ENCODE results near the gene NT5C1B. TPM values are rescaled to one million over a fixed set of nuclear protein-coding genes. Genes with fewer than 3 reads are reported as not detected.
A peak's percentile ranks its signal among the peaks of the same experiment; 100 is the strongest.

NT5C1B gene
- total RNA-seq, 4 donors from 2014 or later: 0.42 TPM; not detected in 3

DNA sequence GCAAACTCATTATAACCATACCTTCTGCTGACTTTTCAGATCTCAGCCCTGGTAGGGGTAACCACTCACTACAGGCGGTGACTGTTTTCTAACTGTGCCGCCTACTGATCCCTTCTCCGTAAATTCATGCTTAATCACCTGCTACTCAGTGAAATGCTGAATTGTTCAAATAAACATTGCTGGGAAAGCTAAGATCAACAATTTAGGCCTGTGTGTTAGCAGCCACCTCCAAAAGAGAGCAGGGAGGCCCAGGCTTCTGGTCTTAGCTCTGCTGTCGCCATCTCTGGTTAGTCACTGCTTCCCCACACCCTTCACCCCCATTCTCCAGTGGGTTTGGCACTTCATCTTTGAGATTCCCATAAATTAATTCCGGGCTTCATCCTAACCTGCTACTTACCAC is 21.8 kb upstream of the NT5C1B start:
- Histone ChIP-seq H3K27me3 (no peaks in the 10 kb centered on the region), H3K4me1 (peaks cover 10 to 54% (median 34%) of the 10 kb centered on the region in 4 donors), H3K36me3 (no peaks in the 10 kb centered on the region), H3K9me3 (no peaks in the 10 kb centered on the region), H3K4me3 (no peak overlapping the region), H3K27ac (replicated peaks in 1 of 4) (peak overlapping the region; percentile 64 to 77 (median 70))
- 56% methylated on average over 5 of the region's 5 CpGs for WGBS
- intact Hi-C loops (cut with DNase I): no loop called here
- TF ChIP-seq POLR2AphosphoS5 (IDR thresholded peaks at IDR 0.05) (no peak), POLR2A (IDR thresholded peaks at IDR 0.05; ENCODE audit: low read depth) (no peak)
- no peak for DNase-seq (ENCODE audit: extremely low spot score)

- intact Hi-C loops (cut with DNase I): no loop called here
- Histone ChIP-seq H3K4me1 (peaks cover 10 to 54% (median 34%) of the 10 kb centered on the region in 4 donors), H3K27me3 (no peaks in the 10 kb centered on the region), H3K36me3 (no peaks in the 10 kb centered on the region), H3K9me3 (no peaks in the 10 kb centered on the region), H3K4me3 (no peak overlapping the region), H3K27ac (replicated peaks in 1 of 4) (peak overlapping the region; percentile 64 to 77 (median 70))
- 64% methylated on average over 1 of the region's 1 CpG for WGBS
- TF ChIP-seq POLR2A (IDR thresholded peaks at IDR 0.05; ENCODE audit: low read depth): no peak
- no peak for TF ChIP-seq POLR2AphosphoS5 (IDR thresholded peaks at IDR 0.05)
- TF ChIP-seq EP300 (IDR thresholded peaks at IDR 0.05): no peak
- TF ChIP-seq, protein P1, sequence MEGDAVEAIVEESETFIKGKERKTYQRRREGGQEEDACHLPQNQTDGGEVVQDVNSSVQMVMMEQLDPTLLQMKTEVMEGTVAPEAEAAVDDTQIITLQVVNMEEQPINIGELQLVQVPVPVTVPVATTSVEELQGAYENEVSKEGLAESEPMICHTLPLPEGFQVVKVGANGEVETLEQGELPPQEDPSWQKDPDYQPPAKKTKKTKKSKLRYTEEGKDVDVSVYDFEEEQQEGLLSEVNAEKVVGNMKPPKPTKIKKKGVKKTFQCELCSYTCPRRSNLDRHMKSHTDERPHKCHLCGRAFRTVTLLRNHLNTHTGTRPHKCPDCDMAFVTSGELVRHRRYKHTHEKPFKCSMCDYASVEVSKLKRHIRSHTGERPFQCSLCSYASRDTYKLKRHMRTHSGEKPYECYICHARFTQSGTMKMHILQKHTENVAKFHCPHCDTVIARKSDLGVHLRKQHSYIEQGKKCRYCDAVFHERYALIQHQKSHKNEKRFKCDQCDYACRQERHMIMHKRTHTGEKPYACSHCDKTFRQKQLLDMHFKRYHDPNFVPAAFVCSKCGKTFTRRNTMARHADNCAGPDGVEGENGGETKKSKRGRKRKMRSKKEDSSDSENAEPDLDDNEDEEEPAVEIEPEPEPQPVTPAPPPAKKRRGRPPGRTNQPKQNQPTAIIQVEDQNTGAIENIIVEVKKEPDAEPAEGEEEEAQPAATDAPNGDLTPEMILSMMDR (IDR thresholded peaks at IDR 0.05): no peak
- DNase-seq (ENCODE audit: extremely low spot score): no peak
Observed at GRCh38 chr2:18610651-18611050, 21.3 kb upstream of the NT5C1B start.

- WGBS: 25% methylated on average over 1 of the region's 1 CpG
- Histone ChIP-seq H3K27ac (replicated peaks in 1 of 4) (peak overlapping the region; percentile 64 to 77 (median 70)), H3K4me1 (peaks cover 10 to 54% (median 35%) of the 10 kb centered on the region in 4 donors), H3K36me3 (no peaks in the 10 kb centered on the region), H3K9me3 (no peaks in the 10 kb centered on the region), H3K4me3 (no peak overlapping the region), H3K27me3 (no peaks in the 10 kb centered on the region)
- intact Hi-C loops (cut with DNase I): no loop called here
- TF ChIP-seq POLR2A (IDR thresholded peaks at IDR 0.05; ENCODE audit: low read depth) (no peak), EP300 (IDR thresholded peaks at IDR 0.05) (peak; percentile 23), POLR2AphosphoS5 (IDR thresholded peaks at IDR 0.05) (peak in 1 of 2 donors; percentile 53)
- TF ChIP-seq, protein P1 (IDR thresholded peaks at IDR 0.05): no peak
- DNase-seq (ENCODE audit: extremely low spot score): no peak
Observed at GRCh38 chr2:18610090-18610489, 20.7 kb upstream of the NT5C1B start.

- no peak overlapping the region for H3K27ac ChIP-seq (replicated peaks in 1 of 4)
- no peak overlapping the region for H3K4me3 ChIP-seq
- no peak for DNase-seq (ENCODE audit: extremely low spot score)
- intact Hi-C loops (cut with DNase I): no loop called here
- no peak for TF ChIP-seq EP300 (IDR thresholded peaks at IDR 0.05)
- TF ChIP-seq POLR2A (IDR thresholded peaks at IDR 0.05; ENCODE audit: low read depth): no peak
- no peaks in the 10 kb centered on the region for H3K27me3 ChIP-seq
- H3K4me1 ChIP-seq: peaks cover 0 to 23% (median 19%) of the 10 kb centered on the region in 4 donors
- no peaks in the 10 kb centered on the region for H3K9me3 ChIP-seq
- H3K36me3 ChIP-seq: no peaks in the 10 kb centered on the region
Observed at GRCh38 chr2:18605115-18605514, 15.7 kb upstream of the NT5C1B start.

GRCh38 chr2:18604531-18604885 is 15.1 kb upstream of the NT5C1B start:
- no peak for DNase-seq (ENCODE audit: extremely low spot score)
- Histone ChIP-seq H3K4me1 (peaks cover 0 to 23% (median 19%) of the 10 kb centered on the region in 4 donors), H3K27ac (replicated peaks in 1 of 4) (no peak overlapping the region), H3K9me3 (no peaks in the 10 kb centered on the region), H3K4me3 (no peak overlapping the region), H3K36me3 (no peaks in the 10 kb centered on the region), H3K27me3 (no peaks in the 10 kb centered on the region)
- 58% methylated on average over 2 of the region's 2 CpGs for WGBS
- TF ChIP-seq POLR2AphosphoS5 (IDR thresholded peaks at IDR 0.05) (no peak), POLR2A (IDR thresholded peaks at IDR 0.05; ENCODE audit: low read depth) (no peak), EP300 (IDR thresholded peaks at IDR 0.05) (no peak)
- TF ChIP-seq, protein P1 (IDR thresholded peaks at IDR 0.05): no peak
- intact Hi-C loops (cut with DNase I): no loop called here

Data from esophagus muscularis mucosa (tissue), 4 donors.